ENCODE results near the gene CARHSP1.

DNA sequence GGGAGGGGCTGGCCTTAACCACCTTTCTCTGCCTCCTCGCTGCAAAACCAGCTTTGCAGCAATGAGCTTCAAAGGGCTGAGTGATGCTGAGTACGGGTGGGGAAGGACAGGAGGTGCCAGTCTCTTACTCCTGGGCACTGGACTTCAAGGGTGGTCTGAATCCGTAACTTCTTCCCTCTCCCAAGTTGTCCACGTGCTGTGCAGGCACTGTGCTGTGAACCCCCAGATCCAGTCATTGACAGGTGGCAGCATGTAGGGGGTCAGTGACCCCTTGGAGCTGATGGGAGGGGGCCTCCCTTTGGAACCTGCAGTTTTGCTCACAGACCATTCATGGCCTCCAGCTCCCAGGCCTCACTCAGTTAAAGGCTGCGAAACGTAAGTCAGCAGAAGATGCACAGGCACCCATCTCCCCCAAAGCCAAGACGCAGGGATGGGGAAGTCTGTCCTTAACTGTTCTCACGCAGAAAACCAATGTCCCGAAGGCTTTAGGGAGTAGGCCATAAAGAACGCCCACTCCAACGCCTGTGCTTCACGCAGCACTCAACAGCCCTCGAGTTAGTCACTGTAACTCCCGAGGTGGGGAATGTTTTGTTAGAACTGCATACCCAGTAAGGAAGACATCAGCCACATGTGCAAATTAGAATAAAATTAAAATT is 21.2 kb upstream of the CARHSP1 start:
- TF ChIP-seq CTCF (IDR thresholded peaks at IDR 0.05; ENCODE audit: low read depth, low read length) (no peak), MYC (IDR thresholded peaks at IDR 0.05; ENCODE audit: low read depth, low read length) (no peak)
- TF ChIP-seq, protein P1, sequence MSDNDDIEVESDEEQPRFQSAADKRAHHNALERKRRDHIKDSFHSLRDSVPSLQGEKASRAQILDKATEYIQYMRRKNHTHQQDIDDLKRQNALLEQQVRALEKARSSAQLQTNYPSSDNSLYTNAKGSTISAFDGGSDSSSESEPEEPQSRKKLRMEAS (IDR thresholded peaks at IDR 0.05; ENCODE audit: low read depth, low read length) = no peak
